ENCODE data around the gene PHF11.

The PHF11 gene

GRCh38 chr13:49495783-49496762 is at the start of gene PHF11:
Gene PHF11, plus strand, starts transcription at chr13:49495953. Its CDS starts 49 bp downstream, at chr13:49496002.
- DNase-seq (ENCODE audit: low spot score) = peak; percentile 88

GRCh38 chr13:49446473-49446872 is 49.3 kb upstream of the PHF11 start:
- no peak for DNase-seq (ENCODE audit: low spot score)

GRCh38 chr13:49448753-49449152 is 47.0 kb upstream of the PHF11 start:
- no peak for DNase-seq (ENCODE audit: low spot score)

- no peak for DNase-seq (ENCODE audit: low spot score)
Measured at GRCh38 chr13:49450105-49450819, 45.5 kb upstream of the PHF11 start.

- no peak for DNase-seq (ENCODE audit: low spot score)
Measured at GRCh38 chr13:49452725-49453457, 42.9 kb upstream of the PHF11 start.

GRCh38 chr13:49453465-49453864 is 42.3 kb upstream of the PHF11 start:
- DNase-seq (ENCODE audit: low spot score) = no peak

GRCh38 chr13:49454388-49455006 is 41.3 kb upstream of the PHF11 start:
- no peak for DNase-seq (ENCODE audit: low spot score)

GRCh38 chr13:49455007-49455398 is 40.8 kb upstream of the PHF11 start:
- DNase-seq (ENCODE audit: low spot score) = no peak

GRCh38 chr13:49456156-49456555 is 39.6 kb upstream of the PHF11 start:
- DNase-seq (ENCODE audit: low spot score) = no peak

- DNase-seq (ENCODE audit: low spot score) = no peak
Measured at GRCh38 chr13:49457221-49457620, 38.5 kb upstream of the PHF11 start.

- DNase-seq (ENCODE audit: low spot score) = no peak
Measured at GRCh38 chr13:49459580-49459979, 36.2 kb upstream of the PHF11 start.

GRCh38 chr13:49464085-49464484 is 31.7 kb upstream of the PHF11 start:
- DNase-seq (ENCODE audit: low spot score) = no peak

GRCh38 chr13:49464621-49465325 is 31.0 kb upstream of the PHF11 start:
- DNase-seq (ENCODE audit: low spot score) = no peak

GRCh38 chr13:49466292-49466838 is 29.4 kb upstream of the PHF11 start:
- DNase-seq (ENCODE audit: low spot score) = peak; percentile 39

GRCh38 chr13:49472186-49472585 is 23.6 kb upstream of the PHF11 start:
- DNase-seq (ENCODE audit: low spot score) = no peak

- no peak for DNase-seq (ENCODE audit: low spot score)
Measured at GRCh38 chr13:49476529-49476928, 19.2 kb upstream of the PHF11 start.

- no peak for DNase-seq (ENCODE audit: low spot score)
Measured at GRCh38 chr13:49481788-49482187, 14.0 kb upstream of the PHF11 start.

GRCh38 chr13:49488563-49488962 is 7.2 kb upstream of the PHF11 start:
- DNase-seq (ENCODE audit: low spot score) = no peak

- no peak for DNase-seq (ENCODE audit: low spot score)
Measured at GRCh38 chr13:49494645-49495044, 1.1 kb upstream of the PHF11 start.

GRCh38 chr13:49496837-49497236 is 1.1 kb downstream of the PHF11 start:
- DNase-seq (ENCODE audit: low spot score) = peak; percentile 70

GRCh38 chr13:49497272-49497671 is 1.5 kb downstream of the PHF11 start:
- no peak for DNase-seq (ENCODE audit: low spot score)
